Measurements from ENCODE around the gene SMPD3.
"Not testable (repeated sequence)": the region's sequence is repeated elsewhere in the genome, so short reads cannot be mapped to it uniquely, and the experiment has no call there.

SMPD3 gene

GRCh38 chr16:68448360-68448970 lies at the start of gene SMPD3:
Gene SMPD3 (minus strand): TSS chr16:68448508. CDS start chr16:68372181, 76,327 bp downstream.
- no peak for TF ChIP-seq CTCF (IDR thresholded peaks at IDR 0.05; ENCODE audit: extremely low read depth, missing control alignments)
- DNase-seq (ENCODE audit: low spot score), result peak; percentile 99

GRCh38 chr16:68496689-68497088 lies 48.4 kb upstream of the SMPD3 start:
- TF ChIP-seq CTCF (IDR thresholded peaks at IDR 0.05; ENCODE audit: extremely low read depth, missing control alignments), result no peak
- no peak for DNase-seq (ENCODE audit: low spot score)

- not testable (repeated sequence) for DNase-seq (ENCODE audit: low spot score)
These were observed 46.0 kb upstream of the SMPD3 start for GRCh38 chr16:68494261-68494660.

GRCh38 chr16:68493412-68494070 lies 45.2 kb upstream of the SMPD3 start:
- no peak for TF ChIP-seq CTCF (IDR thresholded peaks at IDR 0.05; ENCODE audit: extremely low read depth, missing control alignments)
- DNase-seq (ENCODE audit: low spot score), result no peak

- no peak for DNase-seq (ENCODE audit: low spot score)
- no peak for TF ChIP-seq CTCF (IDR thresholded peaks at IDR 0.05; ENCODE audit: extremely low read depth, missing control alignments)
These were observed 44.5 kb upstream of the SMPD3 start for GRCh38 chr16:68492543-68493411.

GRCh38 chr16:68492151-68492542 lies 43.8 kb upstream of the SMPD3 start:
- TF ChIP-seq CTCF (IDR thresholded peaks at IDR 0.05; ENCODE audit: extremely low read depth, missing control alignments), result no peak
- DNase-seq (ENCODE audit: low spot score), result no peak

GRCh38 chr16:68491576-68491950 lies 43.3 kb upstream of the SMPD3 start:
- no peak for TF ChIP-seq CTCF (IDR thresholded peaks at IDR 0.05; ENCODE audit: extremely low read depth, missing control alignments)
- no peak for DNase-seq (ENCODE audit: low spot score)
